Caco-2 (cell line): Measurements from ENCODE around the gene IL18R1. TPM values are rescaled to one million over a fixed set of nuclear protein-coding genes. Genes with fewer than 3 reads are reported as not detected.
"Not testable (repeated sequence)": the region's sequence is repeated elsewhere in the genome, so short reads cannot be mapped to it uniquely, and the experiment has no call there.

Source experiments
- BruUV-seq: library from RNA; stranded (reverse); fragments of 400-500 nt; replicated peaks from 2 replicates; lab custom pipeline; 2021; lab: Mats Ljungman, UMichigan
- CTCF ChIA-PET: fragments of 300-600 bp; sonication (Branson Sonifier 250); formaldehyde crosslinking; loops from one replicate; lab custom pipeline; 2022; ENCODE audit warnings: antibody characterized with exemption; lab: Charles Lee
- POLR2A ChIA-PET: fragments of 300-600 bp; sonication (Branson Sonifier 250); formaldehyde crosslinking; loops from one replicate; lab custom pipeline; 2022; ENCODE audit warnings: antibody characterized with exemption; lab: Charles Lee
- DNase-seq, 2 experiments: peaks; one replicate each; pipeline versions ENCODE4 v3.0.0 to v3.0.0-alpha.2; 2020 to 2022
- H3K27me3 ChIP-seq: replicated peaks from 2 replicates; pipeline ENCODE4 v1.6.0; 2011; ENCODE audit warnings: low read length; ENCODE audit not compliant: control insufficient read depth, insufficient read depth
- H3K36me3 ChIP-seq: 2 replicates; pipeline ENCODE4 v1.5.1; 2011; ENCODE audit warnings: low read length; ENCODE audit not compliant: control insufficient read depth, insufficient read depth
- H3K4me1 ChIP-seq: fragments of 250-450 bp; sonication (Bioruptor Pico); 2 replicates; pipeline ENCODE4 v1.5.1; 2020; ENCODE audit warnings: mild to moderate bottlenecking
- H3K4me3 ChIP-seq: 2 replicates; pipeline ENCODE4 v1.5.1; 2011; ENCODE audit warnings: low read depth, mild to moderate bottlenecking, control low read depth, low read length
- H3K9me3 ChIP-seq: fragments of 250-450 bp; sonication (Bioruptor Pico); 2 replicates; pipeline ENCODE4 v1.5.1; 2020; ENCODE audit warnings: mild to moderate bottlenecking, moderate library complexity
- H3K27ac Mint-ChIP-seq: one replicate; pipeline ENCODE4 v1.8.0; 2022; ENCODE audit warnings: mixed read lengths; ENCODE audit not compliant: unreplicated experiment
- H3K27me3 Mint-ChIP-seq: one replicate; pipeline ENCODE4 v1.8.0; 2022; ENCODE audit warnings: mixed read lengths; ENCODE audit not compliant: insufficient read depth, unreplicated experiment
- H3K36me3 Mint-ChIP-seq: one replicate; pipeline ENCODE4 v1.8.0; 2022; ENCODE audit warnings: mild to moderate bottlenecking, mixed read lengths; ENCODE audit not compliant: insufficient read depth, unreplicated experiment
- H3K4me1 Mint-ChIP-seq: one replicate; pipeline ENCODE4 v1.8.0; 2022; ENCODE audit warnings: low read depth, mixed read lengths; ENCODE audit not compliant: unreplicated experiment
- H3K4me3 Mint-ChIP-seq: one replicate; pipeline ENCODE4 v1.8.0; 2022; ENCODE audit warnings: mild to moderate bottlenecking, moderate library complexity, mixed read lengths; ENCODE audit not compliant: unreplicated experiment
- H3K9me3 Mint-ChIP-seq: one replicate; pipeline ENCODE4 v1.8.0; 2022; ENCODE audit warnings: mixed read lengths; ENCODE audit not compliant: unreplicated experiment
- intact Hi-C: fragments of 100-400 bp; cut with micrococcal nuclease; formaldehyde crosslinking; loops from one replicate; pipeline ENCODE4 v1.10.0; 2022; ENCODE audit not compliant: unreplicated experiment
- total RNA-seq: library from RNA; stranded (reverse); gene quantifications from 2 replicates; pipeline ENCODE4 v1.2.3, GENCODE V29; 2022
- TF ChIP-seq, protein P1 (sequence below), 2 experiments: fragments of 200-600 bp in 1 of 2; IDR thresholded peaks; 1 replicate in 1 of 2; 2 replicates in 1 of 2; pipeline versions ENCODE4 v1.5.1 to v1.8.0; 2011 to 2022; ENCODE audit warnings: antibody characterized with exemption in 1 of 2, control low read depth in 1 of 2, inconsistent platforms in 1 of 2, low read depth in 1 of 2, low read length in 1 of 2, mild to moderate bottlenecking in 1 of 2, moderate library complexity in 1 of 2; ENCODE audit not compliant: insufficient read depth in 1 of 2, severe bottlenecking in 1 of 2, unreplicated experiment in 1 of 2

The IL18R1 gene
- total RNA-seq, 1 experiment from 2014 or later, result not detected

DNA sequence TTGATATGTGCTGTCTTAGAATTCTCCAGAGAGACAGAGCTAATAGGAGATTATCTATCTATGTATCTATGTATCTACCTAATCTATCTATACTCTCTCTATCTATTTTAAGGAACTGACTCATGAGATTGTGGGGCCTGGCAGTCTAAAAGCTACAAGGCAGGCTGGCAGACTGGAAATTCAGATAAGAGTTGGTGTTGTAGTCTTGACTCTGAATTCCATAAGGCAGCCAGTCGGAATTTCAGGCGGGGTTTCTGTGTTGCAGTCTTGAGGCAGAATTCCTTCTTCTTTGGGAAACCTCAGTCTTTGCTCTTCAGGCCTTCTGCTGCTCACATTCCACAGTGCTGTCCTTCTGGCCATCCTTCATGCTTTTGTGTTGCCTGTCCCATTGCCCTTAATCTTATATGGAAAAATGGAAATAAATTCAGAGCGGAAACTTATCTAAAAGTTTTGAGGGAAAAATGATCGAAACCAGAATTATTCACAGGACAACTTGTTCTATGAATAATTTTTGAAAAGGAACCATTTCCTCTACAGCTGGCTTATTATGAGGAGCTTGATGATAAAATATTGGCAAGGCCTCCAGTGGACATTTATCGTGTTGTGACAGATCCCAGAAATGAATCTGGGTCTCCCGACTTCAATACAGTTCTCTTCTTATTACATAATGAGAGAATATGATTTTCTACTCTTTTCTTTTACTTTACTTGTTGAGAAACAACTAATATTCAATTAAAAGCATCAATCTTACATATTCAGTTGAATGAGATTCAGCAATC, 33.5 kb upstream of the IL18R1 start:
- intact Hi-C loops, result no loop called here
- H3K9me3 Mint-ChIP-seq, result no peaks in the 10 kb centered on the region
- peaks cover 5% of the 10 kb centered on the region for H3K27me3 Mint-ChIP-seq
- TF ChIP-seq, protein P1, sequence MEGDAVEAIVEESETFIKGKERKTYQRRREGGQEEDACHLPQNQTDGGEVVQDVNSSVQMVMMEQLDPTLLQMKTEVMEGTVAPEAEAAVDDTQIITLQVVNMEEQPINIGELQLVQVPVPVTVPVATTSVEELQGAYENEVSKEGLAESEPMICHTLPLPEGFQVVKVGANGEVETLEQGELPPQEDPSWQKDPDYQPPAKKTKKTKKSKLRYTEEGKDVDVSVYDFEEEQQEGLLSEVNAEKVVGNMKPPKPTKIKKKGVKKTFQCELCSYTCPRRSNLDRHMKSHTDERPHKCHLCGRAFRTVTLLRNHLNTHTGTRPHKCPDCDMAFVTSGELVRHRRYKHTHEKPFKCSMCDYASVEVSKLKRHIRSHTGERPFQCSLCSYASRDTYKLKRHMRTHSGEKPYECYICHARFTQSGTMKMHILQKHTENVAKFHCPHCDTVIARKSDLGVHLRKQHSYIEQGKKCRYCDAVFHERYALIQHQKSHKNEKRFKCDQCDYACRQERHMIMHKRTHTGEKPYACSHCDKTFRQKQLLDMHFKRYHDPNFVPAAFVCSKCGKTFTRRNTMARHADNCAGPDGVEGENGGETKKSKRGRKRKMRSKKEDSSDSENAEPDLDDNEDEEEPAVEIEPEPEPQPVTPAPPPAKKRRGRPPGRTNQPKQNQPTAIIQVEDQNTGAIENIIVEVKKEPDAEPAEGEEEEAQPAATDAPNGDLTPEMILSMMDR (IDR thresholded peaks at IDR 0.05; ENCODE audit: insufficient read depth in 1 of 2, low read depth in 1 of 2, low read length in 1 of 2, severe bottlenecking in 1 of 2, unreplicated experiment in 1 of 2), result no peak
- no peaks in the 10 kb centered on the region for H3K4me1 Mint-ChIP-seq
- Histone ChIP-seq H3K9me3 (no peaks in the 10 kb centered on the region; the same call in 1 of the 2 replicates), H3K4me3 (no peak overlapping the region), H3K4me1 (no peaks in the 10 kb centered on the region), H3K36me3 (no peaks in the 10 kb centered on the region), H3K27me3 (no peaks in the 10 kb centered on the region)
- H3K4me3 Mint-ChIP-seq, result no peak overlapping the region
- no peak for DNase-seq
- POLR2A ChIA-PET, result no interaction called here
- no TSS peak for BruUV-seq
- H3K27ac Mint-ChIP-seq, result no peak overlapping the region
- no peaks in the 10 kb centered on the region for H3K36me3 Mint-ChIP-seq
- CTCF ChIA-PET, result no interaction called here

DNA sequence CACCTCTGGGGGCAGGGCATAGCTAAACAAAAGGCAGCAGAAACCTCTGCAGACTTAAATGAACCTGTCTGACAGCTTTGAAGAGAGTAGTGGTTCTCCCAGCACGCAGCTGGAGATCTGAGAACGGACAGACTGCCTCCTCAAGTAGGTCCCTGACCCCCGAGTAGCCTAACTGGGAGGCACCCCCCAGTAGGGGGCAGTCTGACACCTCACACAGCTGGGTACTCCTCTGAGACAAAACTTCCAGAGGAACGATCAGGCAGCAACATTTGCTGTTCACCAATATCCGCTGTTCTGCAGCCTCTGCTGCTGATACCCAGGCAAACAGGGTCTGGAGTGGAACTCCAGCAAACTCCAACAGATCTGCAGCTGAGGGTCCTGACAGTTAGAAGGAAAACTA, 30.7 kb upstream of the IL18R1 start:
- BruUV-seq, H3K9me3 ChIP-seq, H3K27ac Mint-ChIP-seq, H3K4me3 ChIP-seq, H3K9me3 Mint-ChIP-seq, DNase-seq, CTCF ChIA-PET, H3K36me3 ChIP-seq, H3K4me3 Mint-ChIP-seq, H3K27me3 ChIP-seq, H3K4me1 Mint-ChIP-seq, intact Hi-C loops, H3K36me3 Mint-ChIP-seq, H3K27me3 Mint-ChIP-seq, POLR2A ChIA-PET, H3K4me1 ChIP-seq: not testable (repeated sequence)

DNA sequence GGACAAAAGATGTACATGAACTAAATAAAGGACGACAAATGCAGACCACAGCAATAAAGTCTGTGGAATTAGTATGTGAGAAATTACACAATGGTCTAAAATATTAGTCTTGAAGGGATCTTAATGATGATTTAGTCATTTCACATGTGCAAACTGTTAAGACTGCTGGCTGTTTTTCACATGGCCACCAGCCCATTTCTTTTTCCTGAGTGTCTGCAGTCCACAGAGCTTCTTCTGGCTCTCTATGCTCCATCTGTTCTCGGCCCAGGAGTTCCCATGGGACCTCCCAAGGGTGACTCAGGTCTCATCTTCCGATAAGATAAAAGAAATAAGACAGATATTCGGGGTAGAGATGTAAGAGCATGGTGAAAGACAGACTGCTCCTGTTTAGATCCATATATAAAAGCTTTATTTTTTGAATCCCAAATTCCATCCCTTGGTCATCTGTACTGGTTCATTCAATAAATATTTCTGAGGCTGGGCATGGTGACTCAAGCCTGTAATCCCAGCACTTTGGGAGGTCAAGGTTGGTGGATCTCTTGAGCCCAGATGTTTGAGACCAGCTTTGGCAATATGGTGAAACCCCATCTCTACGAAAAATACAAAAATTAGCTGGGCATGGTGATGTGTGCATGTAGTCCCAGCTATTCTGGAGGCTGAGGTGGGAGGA, 24.1 kb upstream of the IL18R1 start:
- Mint-ChIP-seq H3K27me3 (peaks cover 22% of the 10 kb centered on the region), H3K4me3 (no peak overlapping the region), H3K36me3 (no peaks in the 10 kb centered on the region), H3K4me1 (no peaks in the 10 kb centered on the region), H3K27ac (no peak overlapping the region), H3K9me3 (peaks cover 10% of the 10 kb centered on the region)
- intact Hi-C loops, result no loop called here
- no peak for DNase-seq
- no TSS peak for BruUV-seq
- ChIA-PET CTCF (no interaction called here), POLR2A (no interaction called here)
- no peaks in the 10 kb centered on the region for H3K36me3 ChIP-seq
- H3K9me3 ChIP-seq, result no peaks in the 10 kb centered on the region
- TF ChIP-seq, protein P1 (IDR thresholded peaks at IDR 0.05; ENCODE audit: insufficient read depth in 1 of 2, low read depth in 1 of 2, low read length in 1 of 2, severe bottlenecking in 1 of 2, unreplicated experiment in 1 of 2), result no peak
- H3K27me3 ChIP-seq, result no peaks in the 10 kb centered on the region
- no peak overlapping the region for H3K4me3 ChIP-seq
- H3K4me1 ChIP-seq, result no peaks in the 10 kb centered on the region
